CD14-positive monocyte (primary cell): ENCODE data around the gene ACTR5. TPM values are rescaled to one million over a fixed set of nuclear protein-coding genes. Genes with fewer than 3 reads are reported as not detected.

ENCODE experiments used
- DNase-seq, 3 donors: peaks; one replicate each; pipeline ENCODE4 v3.0.0-alpha.2; 2011 to 2022
- H2AFZ ChIP-seq: 2 replicates; pipeline ENCODE4 v1.6.0; 2012; ENCODE audit warnings: mild to moderate bottlenecking, low read depth, low read length, inconsistent platforms; ENCODE audit not compliant: insufficient read depth, poor library complexity, severe bottlenecking
- H3K27ac ChIP-seq, 2 donors: 1 replicate in 1 of 2; 2 replicates in 1 of 2; pipeline ENCODE4 v1.5.1; 2012 to 2013; ENCODE audit warnings: low read length in 2 of 2, control low read depth in 1 of 2, inconsistent platforms in 1 of 2, low read depth in 1 of 2, mild to moderate bottlenecking in 1 of 2
- H3K27me3 ChIP-seq, 2 donors: one replicate each; pipeline versions ENCODE4 v1.6.0 to v1.6.1; 2011 to 2013; ENCODE audit warnings: low read length in 2 of 2; ENCODE audit not compliant: control insufficient read depth in 2 of 2, insufficient read depth in 2 of 2
- H3K36me3 ChIP-seq, 2 donors: replicated peaks in 1 of 2; 1 replicate in 1 of 2; 2 replicates in 1 of 2; pipeline versions ENCODE4 v1.5.1 to v1.6.1; 2012 to 2013; ENCODE audit warnings: low read length in 2 of 2, control low read depth in 1 of 2, inconsistent platforms in 1 of 2, mild to moderate bottlenecking in 1 of 2; ENCODE audit not compliant: insufficient read depth in 2 of 2, control insufficient read depth in 1 of 2
- H3K4me1 ChIP-seq, 2 donors: 1 replicate in 1 of 2; 2 replicates in 1 of 2; pipeline versions ENCODE4 v1.5.1 to v1.6.1; 2012 to 2013; ENCODE audit warnings: low read length in 2 of 2, control low read depth in 1 of 2, inconsistent platforms in 1 of 2, mild to moderate bottlenecking in 1 of 2, moderate library complexity in 1 of 2; ENCODE audit not compliant: insufficient read depth in 2 of 2, control insufficient read depth in 1 of 2
- H3K4me2 ChIP-seq: replicated peaks from 2 replicates; pipeline ENCODE3; 2012; ENCODE audit warnings: low read length, moderate library complexity, mild to moderate bottlenecking; ENCODE audit not compliant: poor library complexity, severe bottlenecking; ENCODE audit errors: extremely low read depth
- H3K4me3 ChIP-seq, 3 experiments: fragments of 200-600 bp in 1 of 3; sonication (generic) in 1 of 3; replicated peaks in 1 of 3; 1 replicate in 2 of 3; 2 replicates in 1 of 3; pipeline ENCODE4 v1.5.1; 2011 to 2013; ENCODE audit warnings: low read length in 3 of 3, mild to moderate bottlenecking in 3 of 3, control low read depth in 2 of 3, low read depth in 2 of 3, inconsistent platforms in 1 of 3, moderate library complexity in 1 of 3
- H3K79me2 ChIP-seq: 2 replicates; pipeline ENCODE4 v1.6.0; 2012; ENCODE audit warnings: mild to moderate bottlenecking, control low read depth, inconsistent platforms, low read length, moderate library complexity; ENCODE audit not compliant: insufficient read depth
- H3K9ac ChIP-seq: 2 replicates; pipeline ENCODE4 v1.6.0; 2017; ENCODE audit warnings: low read length, mild to moderate bottlenecking; ENCODE audit not compliant: insufficient read depth, poor library complexity, severe bottlenecking
- H3K9me3 ChIP-seq, 2 donors: replicated peaks in 1 of 2; 1 replicate in 1 of 2; 2 replicates in 1 of 2; pipeline versions ENCODE4 v1.5.1 to v1.6.1; 2012 to 2013; ENCODE audit warnings: low read length in 2 of 2, control low read depth in 1 of 2; ENCODE audit not compliant: control insufficient read depth in 1 of 2, insufficient read depth in 1 of 2
- H4K20me1 ChIP-seq: 2 replicates; pipeline ENCODE4 v1.6.0; 2012; ENCODE audit warnings: mild to moderate bottlenecking, low read length, control low read depth, moderate library complexity; ENCODE audit not compliant: insufficient read depth
- H3K27ac Mint-ChIP-seq, 7 donors: one replicate each; pipeline ENCODE4 v1.8.0; 2020; ENCODE audit warnings: mild to moderate bottlenecking in 7 of 7, mixed read lengths in 7 of 7, moderate library complexity in 6 of 7, inconsistent platforms in 2 of 7
- H3K27me3 Mint-ChIP-seq, 3 donors: one replicate each; pipeline ENCODE4 v1.8.0; 2021 to 2022; ENCODE audit warnings: low read depth in 3 of 3, mild to moderate bottlenecking in 3 of 3, mixed read lengths in 3 of 3, moderate library complexity in 3 of 3, inconsistent platforms in 1 of 3
- H3K36me3 Mint-ChIP-seq, 2 donors: one replicate each; pipeline ENCODE4 v1.8.0; 2020; ENCODE audit warnings: mixed read lengths in 2 of 2, inconsistent platforms in 1 of 2, mild to moderate bottlenecking in 1 of 2
- H3K4me1 Mint-ChIP-seq: one replicate; pipeline ENCODE4 v1.8.0; 2020; ENCODE audit warnings: mild to moderate bottlenecking, mixed read lengths
- H3K4me3 Mint-ChIP-seq, 2 donors: one replicate each; pipeline ENCODE4 v1.8.0; 2020; ENCODE audit warnings: mild to moderate bottlenecking in 2 of 2, mixed read lengths in 2 of 2, moderate library complexity in 1 of 2
- H3K9me3 Mint-ChIP-seq, 7 donors: one replicate each; pipeline ENCODE4 v1.8.0; 2020 to 2022; ENCODE audit warnings: mixed read lengths in 7 of 7, mild to moderate bottlenecking in 6 of 7, moderate library complexity in 6 of 7, inconsistent platforms in 2 of 7
- WGBS: methylation state at CpG from one replicate; pipeline ENCODE4 v1.1.5; 2013; ENCODE audit warnings: missing lambda C conversion rate; ENCODE audit not compliant: insufficient coverage; 5-methylcytosine and 5-hydroxymethylcytosine counted together
- intact Hi-C, 2 donors: fragments of 100-400 bp; cut with micrococcal nuclease; formaldehyde crosslinking; loops; one replicate each; pipeline versions ENCODE4 v1.15.0 to v1.15.1; 2023
- polyA plus RNA-seq, 3 donors: library from polyadenylated mRNA; depleted of rRNA in 1 of 3; unstranded in 2 of 3; stranded (reverse) in 1 of 3; fragments of 300-500 nt in 2 of 3; fragments of >200 nt in 1 of 3; fragmentation: Illumina TruSeq in 2 of 3; gene quantifications; 1 replicate in 2 of 3; 2 replicates in 1 of 3; pipeline ENCODE4 v1.2.3, GENCODE V29; 2012 to 2021
- TF ChIP-seq, protein P1 (sequence below): fragments of 200-600 bp; IDR thresholded peaks from one replicate; pipeline ENCODE4 v1.8.0; 2022; ENCODE audit warnings: antibody characterized with exemption, mild to moderate bottlenecking

The ACTR5 gene
- polyA plus RNA-seq, 3 donors, result 6.6 to 15.6 (median 7.3) TPM

DNA sequence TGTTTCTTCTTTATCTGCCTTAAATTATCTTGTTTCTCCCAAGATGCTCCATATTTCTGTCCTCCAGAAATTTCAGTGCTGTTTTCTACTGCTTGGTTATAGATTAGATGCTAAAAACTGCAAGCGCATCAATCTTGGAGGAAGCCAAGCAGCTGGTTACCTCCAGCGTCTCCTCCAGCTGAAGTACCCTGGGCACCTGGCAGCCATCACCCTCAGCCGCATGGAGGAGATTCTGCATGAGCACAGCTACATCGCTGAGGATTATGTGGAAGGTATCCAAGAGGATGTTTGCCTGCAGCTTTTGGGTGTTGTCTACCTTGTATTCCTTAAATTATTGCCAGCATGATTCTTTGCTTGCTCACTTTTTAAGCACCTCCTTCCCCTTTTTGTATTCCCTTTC lies 3.8 kb downstream of the ACTR5 start:
- H3K4me2 ChIP-seq, result no peak overlapping the region
- no peak overlapping the region for H3K4me3 Mint-ChIP-seq

DNA sequence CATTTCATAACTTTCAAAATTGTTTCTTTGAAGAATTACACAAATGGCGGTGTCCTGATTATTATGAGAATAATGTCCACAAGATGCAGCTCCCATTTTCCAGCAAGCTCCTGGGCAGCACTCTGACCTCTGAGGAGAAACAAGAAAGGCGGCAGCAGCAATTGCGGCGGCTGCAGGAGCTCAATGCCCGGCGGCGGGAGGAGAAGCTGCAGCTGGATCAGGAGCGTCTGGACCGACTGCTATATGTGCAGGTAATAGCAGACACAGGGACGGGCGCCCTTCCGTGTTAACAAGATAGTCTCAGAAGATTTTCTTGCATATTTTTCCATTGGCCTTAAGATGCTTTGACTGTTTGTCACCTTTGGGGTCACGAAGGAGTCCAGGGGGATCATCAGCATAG lies 6.7 kb downstream of the ACTR5 start:
- Histone ChIP-seq H3K4me3 (no peak overlapping the region), H3K27me3 (no peaks in the 10 kb centered on the region), H3K36me3 (peaks cover 59 to 85% of the 10 kb centered on the region in 2 donors), H3K9ac (no peak overlapping the region), H4K20me1 (no peaks in the 10 kb centered on the region), H3K4me1 (no peaks in the 10 kb centered on the region), H3K79me2 (no peaks in the 10 kb centered on the region), H2AFZ (no peak overlapping the region), H3K9me3 (no peaks in the 10 kb centered on the region), H3K4me2 (no peak overlapping the region), H3K27ac (no peak overlapping the region)
- H3K27me3 Mint-ChIP-seq, result no peaks in the 10 kb centered on the region
- TF ChIP-seq, protein P1, sequence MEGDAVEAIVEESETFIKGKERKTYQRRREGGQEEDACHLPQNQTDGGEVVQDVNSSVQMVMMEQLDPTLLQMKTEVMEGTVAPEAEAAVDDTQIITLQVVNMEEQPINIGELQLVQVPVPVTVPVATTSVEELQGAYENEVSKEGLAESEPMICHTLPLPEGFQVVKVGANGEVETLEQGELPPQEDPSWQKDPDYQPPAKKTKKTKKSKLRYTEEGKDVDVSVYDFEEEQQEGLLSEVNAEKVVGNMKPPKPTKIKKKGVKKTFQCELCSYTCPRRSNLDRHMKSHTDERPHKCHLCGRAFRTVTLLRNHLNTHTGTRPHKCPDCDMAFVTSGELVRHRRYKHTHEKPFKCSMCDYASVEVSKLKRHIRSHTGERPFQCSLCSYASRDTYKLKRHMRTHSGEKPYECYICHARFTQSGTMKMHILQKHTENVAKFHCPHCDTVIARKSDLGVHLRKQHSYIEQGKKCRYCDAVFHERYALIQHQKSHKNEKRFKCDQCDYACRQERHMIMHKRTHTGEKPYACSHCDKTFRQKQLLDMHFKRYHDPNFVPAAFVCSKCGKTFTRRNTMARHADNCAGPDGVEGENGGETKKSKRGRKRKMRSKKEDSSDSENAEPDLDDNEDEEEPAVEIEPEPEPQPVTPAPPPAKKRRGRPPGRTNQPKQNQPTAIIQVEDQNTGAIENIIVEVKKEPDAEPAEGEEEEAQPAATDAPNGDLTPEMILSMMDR, result no peak
- peaks cover 8% of the 10 kb centered on the region for H3K4me1 Mint-ChIP-seq
- WGBS, result 98% methylated on average over 11 of the region's 13 CpGs
- no peak for DNase-seq
- H3K4me3 Mint-ChIP-seq, result no peak overlapping the region
- no peak overlapping the region for H3K27ac Mint-ChIP-seq
- H3K9me3 Mint-ChIP-seq, result peaks cover 0 to 1% (median 0%) of the 10 kb centered on the region in 7 donors
- H3K36me3 Mint-ChIP-seq, result peaks cover 66 to 79% of the 10 kb centered on the region in 2 donors
- intact Hi-C loops, result no loop called here

More for the DNA sequence above, 3.8 kb downstream of the ACTR5 start:
- TF ChIP-seq, protein P1, result no peak
- no peaks in the 10 kb centered on the region for H3K9me3 ChIP-seq
- Mint-ChIP-seq H3K4me1 (peaks cover 25% of the 10 kb centered on the region), H3K36me3 (peaks cover 45 to 56% of the 10 kb centered on the region in 2 donors), H3K9me3 (peaks cover 0 to 1% (median 0%) of the 10 kb centered on the region in 7 donors), H3K27ac (no peak overlapping the region), H3K27me3 (peaks cover under 1 to 6% (median 6%) of the 10 kb centered on the region in 3 donors)
- H3K79me2 ChIP-seq, result peaks cover 12% of the 10 kb centered on the region
- no peak for DNase-seq
- H3K4me3 ChIP-seq, result no peak overlapping the region
- no peak overlapping the region for H2AFZ ChIP-seq
- H3K27ac ChIP-seq, result no peak overlapping the region
- H3K9ac ChIP-seq, result no peak overlapping the region
- intact Hi-C loops, result no loop called here
- H3K4me1 ChIP-seq, result peaks cover 16 to 22% of the 10 kb centered on the region in 2 donors
- no peaks in the 10 kb centered on the region for H4K20me1 ChIP-seq
- H3K36me3 ChIP-seq, result peaks cover 38 to 57% of the 10 kb centered on the region in 2 donors
- H3K27me3 ChIP-seq, result no peaks in the 10 kb centered on the region
- 100% methylated on average over 1 of the region's 4 CpGs for WGBS
